Activated B cell treated with CpG ODN at 0.5 μM for 24 hours (primary cell): Measurements from ENCODE around the gene TMEM131L. TPM values are rescaled to one million over a fixed set of nuclear protein-coding genes. Genes with fewer than 3 reads are reported as not detected.
"Not testable (repeated sequence)": the region's sequence is repeated elsewhere in the genome, so short reads cannot be mapped to it uniquely, and the experiment has no call there.

Source experiments
- ATAC-seq: fragments of 200-7000 bp; cut with Tn5 transposase; one replicate; pipeline ENCODE4 v1.10.0; 2021; ENCODE audit warnings: low read depth, mild to moderate bottlenecking, moderate library complexity
- CTCF ChIA-PET: fragments of 350-600 bp; sonication (Branson Sonifier 250); formaldehyde crosslinking; loops from one replicate; lab custom pipeline; 2021; ENCODE audit warnings: antibody characterized with exemption; lab: Charles Lee
- POLR2A ChIA-PET: fragments of 350-600 bp; sonication (Branson Sonifier 250); formaldehyde crosslinking; loops from one replicate; lab custom pipeline; 2021; ENCODE audit warnings: antibody characterized with exemption; lab: Charles Lee
- DNase-seq: peaks from one replicate; pipeline ENCODE4 v3.0.0; 2022
- H3K27ac Mint-ChIP-seq: one replicate; pipeline ENCODE4 v1.8.0; 2020; ENCODE audit warnings: mixed read lengths
- H3K27me3 Mint-ChIP-seq: one replicate; pipeline ENCODE4 v1.8.0; 2021; ENCODE audit warnings: mixed read lengths
- H3K36me3 Mint-ChIP-seq: one replicate; pipeline ENCODE4 v1.8.0; 2021; ENCODE audit warnings: low read depth, mixed read lengths
- H3K4me1 Mint-ChIP-seq: one replicate; pipeline ENCODE4 v1.8.0; 2021; ENCODE audit warnings: mixed read lengths
- H3K4me3 Mint-ChIP-seq: one replicate; pipeline ENCODE4 v1.8.0; 2020; ENCODE audit warnings: mild to moderate bottlenecking, mixed read lengths
- H3K9me3 Mint-ChIP-seq: one replicate; pipeline ENCODE4 v1.8.0; 2020; ENCODE audit warnings: mixed read lengths
- intact Hi-C: fragments of 100-400 bp; cut with micrococcal nuclease; formaldehyde crosslinking; loops from one replicate; pipeline ENCODE4 v1.15.1; 2024
- total RNA-seq: library from RNA; stranded (reverse); gene quantifications from 2 replicates; pipeline ENCODE4 v1.2.3, GENCODE V29; 2022
- TF ChIP-seq, protein P1 (sequence below): fragments of 200-600 bp; IDR thresholded peaks from one replicate; pipeline ENCODE4 v1.8.0; 2022; ENCODE audit warnings: antibody characterized with exemption, mild to moderate bottlenecking

Gene TMEM131L
- total RNA-seq, 1 donor from 2014 or later: 193 TPM

DNA sequence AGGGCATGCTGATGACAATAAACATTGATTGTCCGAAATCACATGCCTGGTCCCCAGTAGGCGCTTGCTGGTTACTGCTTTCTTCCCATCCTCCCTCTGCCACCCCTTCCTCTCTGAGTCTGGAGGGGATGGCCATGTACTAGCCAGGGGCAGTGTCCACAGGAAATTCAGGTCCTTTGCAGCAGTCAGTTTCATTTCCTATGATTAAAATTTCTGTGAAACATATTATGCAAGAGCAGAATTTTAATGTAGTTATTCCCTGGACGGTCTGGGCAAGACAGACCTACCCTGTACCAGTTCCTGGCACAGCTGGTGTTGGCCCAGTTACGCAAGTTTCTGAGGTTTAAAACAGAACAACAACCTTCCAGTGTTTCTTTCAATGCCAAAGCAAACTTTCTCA lies 189.8 kb downstream of the TMEM131L start:
- ATAC-seq (no peak), DNase-seq (no peak)
- Mint-ChIP-seq H3K27me3 (peaks cover 11% of the 10 kb centered on the region), H3K27ac (no peak overlapping the region), H3K4me3 (no peak overlapping the region), H3K4me1 (peaks cover 15% of the 10 kb centered on the region), H3K9me3 (no peaks in the 10 kb centered on the region), H3K36me3 (no peaks in the 10 kb centered on the region)
- POLR2A ChIA-PET: no interaction called here
- CTCF ChIA-PET: no interaction called here
- intact Hi-C loops: no loop called here
- TF ChIP-seq, protein P1, sequence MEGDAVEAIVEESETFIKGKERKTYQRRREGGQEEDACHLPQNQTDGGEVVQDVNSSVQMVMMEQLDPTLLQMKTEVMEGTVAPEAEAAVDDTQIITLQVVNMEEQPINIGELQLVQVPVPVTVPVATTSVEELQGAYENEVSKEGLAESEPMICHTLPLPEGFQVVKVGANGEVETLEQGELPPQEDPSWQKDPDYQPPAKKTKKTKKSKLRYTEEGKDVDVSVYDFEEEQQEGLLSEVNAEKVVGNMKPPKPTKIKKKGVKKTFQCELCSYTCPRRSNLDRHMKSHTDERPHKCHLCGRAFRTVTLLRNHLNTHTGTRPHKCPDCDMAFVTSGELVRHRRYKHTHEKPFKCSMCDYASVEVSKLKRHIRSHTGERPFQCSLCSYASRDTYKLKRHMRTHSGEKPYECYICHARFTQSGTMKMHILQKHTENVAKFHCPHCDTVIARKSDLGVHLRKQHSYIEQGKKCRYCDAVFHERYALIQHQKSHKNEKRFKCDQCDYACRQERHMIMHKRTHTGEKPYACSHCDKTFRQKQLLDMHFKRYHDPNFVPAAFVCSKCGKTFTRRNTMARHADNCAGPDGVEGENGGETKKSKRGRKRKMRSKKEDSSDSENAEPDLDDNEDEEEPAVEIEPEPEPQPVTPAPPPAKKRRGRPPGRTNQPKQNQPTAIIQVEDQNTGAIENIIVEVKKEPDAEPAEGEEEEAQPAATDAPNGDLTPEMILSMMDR: no peak

DNA sequence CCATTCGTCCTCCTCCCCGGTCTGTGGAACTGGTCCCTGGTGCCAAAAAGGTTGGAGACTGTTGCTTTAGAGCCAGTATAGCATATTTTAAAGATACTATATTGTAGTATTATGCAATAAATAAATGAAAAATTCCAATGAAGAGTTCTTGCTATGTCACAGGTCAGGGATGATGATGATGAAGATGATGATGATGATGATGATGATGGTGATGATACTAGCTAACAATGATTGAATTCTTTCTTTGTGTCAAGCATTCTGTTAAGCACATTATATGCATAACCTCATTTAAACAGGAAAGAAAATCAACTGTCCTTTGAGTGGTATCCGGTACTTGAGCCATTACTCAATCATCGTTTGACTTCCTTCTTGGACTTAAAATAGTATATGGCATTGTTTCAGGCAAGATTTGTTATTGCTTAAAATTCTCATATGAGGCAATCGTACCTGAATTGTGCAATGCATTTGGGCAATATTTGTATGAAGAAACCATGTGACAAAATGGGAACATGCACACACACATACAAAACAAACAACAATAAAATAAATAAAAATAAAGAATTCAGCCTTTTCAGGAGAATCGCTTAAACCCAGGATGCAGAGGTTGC lies 195.2 kb downstream of the TMEM131L start:
- H3K9me3 Mint-ChIP-seq: peaks cover 6% of the 10 kb centered on the region

DNA sequence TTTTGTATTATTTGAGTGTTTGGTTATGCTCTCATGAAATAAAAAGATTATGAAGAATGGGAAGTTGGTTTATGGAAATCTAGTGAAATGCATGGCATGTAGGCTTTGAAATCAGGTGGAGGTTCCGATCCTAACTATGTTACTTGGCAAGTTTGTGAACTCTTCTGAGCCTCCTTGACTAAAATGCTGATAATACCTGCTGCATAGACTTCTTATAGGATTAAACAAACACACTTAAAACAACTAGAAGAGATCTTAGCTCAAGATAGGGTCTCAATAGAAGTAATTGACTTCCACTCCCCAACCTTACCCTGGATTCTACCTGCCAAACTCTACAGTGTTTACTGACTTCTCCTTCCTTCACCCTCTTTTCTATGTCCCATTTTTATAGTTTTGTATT lies 195.7 kb downstream of the TMEM131L start:
- TF ChIP-seq, protein P1: no peak
- no peaks in the 10 kb centered on the region for H3K36me3 Mint-ChIP-seq
- ATAC-seq (no peak), DNase-seq (no peak)
- intact Hi-C loops: no loop called here
- no peaks in the 10 kb centered on the region for H3K4me1 Mint-ChIP-seq
- POLR2A ChIA-PET: no interaction called here
- no peak overlapping the region for H3K27ac Mint-ChIP-seq
- H3K27me3 Mint-ChIP-seq: peaks cover 8% of the 10 kb centered on the region
- CTCF ChIA-PET: no interaction called here
- H3K4me3 Mint-ChIP-seq: no peak overlapping the region
- H3K9me3 Mint-ChIP-seq: peaks cover 6% of the 10 kb centered on the region

More for the DNA sequence above, 195.2 kb downstream of the TMEM131L start:
- Mint-ChIP-seq H3K27ac (no peak overlapping the region), H3K36me3 (no peaks in the 10 kb centered on the region), H3K27me3 (peaks cover 10% of the 10 kb centered on the region), H3K4me1 (no peaks in the 10 kb centered on the region), H3K4me3 (no peak overlapping the region)
- POLR2A ChIA-PET: no interaction called here
- CTCF ChIA-PET: no interaction called here
- ATAC-seq: no peak
- intact Hi-C loops: no loop called here
- no peak for DNase-seq
- TF ChIP-seq, protein P1: no peak

DNA sequence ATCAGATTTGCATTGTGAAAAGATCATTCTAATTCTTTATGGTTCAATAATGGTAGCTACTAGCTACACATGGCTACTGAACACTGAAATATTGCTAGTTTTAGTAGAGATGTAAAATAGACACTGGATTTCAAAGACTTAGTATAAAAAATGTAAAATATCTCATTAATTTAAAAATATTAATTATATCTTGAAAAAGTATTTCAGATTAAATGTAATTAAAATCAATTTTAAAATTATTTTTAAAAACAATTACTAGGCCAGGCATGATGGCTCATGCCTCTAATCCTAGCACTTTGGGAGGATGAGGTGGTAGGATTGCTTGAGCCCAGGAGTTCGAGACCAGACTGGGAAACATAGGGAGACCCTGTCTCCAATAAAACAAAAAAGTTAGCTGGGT lies 197.5 kb downstream of the TMEM131L start:
- POLR2A ChIA-PET: no interaction called here
- no peak overlapping the region for H3K27ac Mint-ChIP-seq
- intact Hi-C loops: no loop called here
- ATAC-seq: no peak
- no peaks in the 10 kb centered on the region for H3K36me3 Mint-ChIP-seq
- H3K4me3 Mint-ChIP-seq: no peak overlapping the region
- CTCF ChIA-PET: no interaction called here
- H3K9me3 Mint-ChIP-seq: peaks cover 6% of the 10 kb centered on the region
- TF ChIP-seq, protein P1: no peak
- H3K4me1 Mint-ChIP-seq: no peaks in the 10 kb centered on the region
- peaks cover 11% of the 10 kb centered on the region for H3K27me3 Mint-ChIP-seq
- DNase-seq: no peak

DNA sequence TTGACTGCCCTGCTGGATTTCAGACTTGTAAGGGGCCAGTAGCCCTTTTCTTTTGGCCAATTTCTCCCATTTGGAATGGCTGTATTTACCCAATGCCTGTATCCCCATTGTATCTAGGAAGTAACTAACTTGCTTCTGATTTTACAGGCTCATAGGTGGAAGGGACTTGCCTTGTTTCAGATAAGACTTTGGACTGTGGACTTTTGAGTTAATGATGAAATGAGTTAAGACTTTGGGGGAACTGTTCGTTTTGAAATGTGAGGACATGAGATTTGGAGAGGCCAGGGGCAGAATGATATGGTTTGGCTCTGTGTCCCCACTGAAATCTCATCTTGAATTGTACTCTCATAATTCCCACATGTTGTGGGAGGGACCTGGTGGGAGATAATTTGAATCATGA lies 200.3 kb downstream of the TMEM131L start:
- POLR2A ChIA-PET, H3K36me3 Mint-ChIP-seq, H3K27ac Mint-ChIP-seq, intact Hi-C loops, CTCF ChIA-PET, H3K4me3 Mint-ChIP-seq, H3K4me1 Mint-ChIP-seq, DNase-seq, H3K9me3 Mint-ChIP-seq, ATAC-seq: not testable (repeated sequence)
- peaks cover 16% of the 10 kb centered on the region for H3K27me3 Mint-ChIP-seq

DNA sequence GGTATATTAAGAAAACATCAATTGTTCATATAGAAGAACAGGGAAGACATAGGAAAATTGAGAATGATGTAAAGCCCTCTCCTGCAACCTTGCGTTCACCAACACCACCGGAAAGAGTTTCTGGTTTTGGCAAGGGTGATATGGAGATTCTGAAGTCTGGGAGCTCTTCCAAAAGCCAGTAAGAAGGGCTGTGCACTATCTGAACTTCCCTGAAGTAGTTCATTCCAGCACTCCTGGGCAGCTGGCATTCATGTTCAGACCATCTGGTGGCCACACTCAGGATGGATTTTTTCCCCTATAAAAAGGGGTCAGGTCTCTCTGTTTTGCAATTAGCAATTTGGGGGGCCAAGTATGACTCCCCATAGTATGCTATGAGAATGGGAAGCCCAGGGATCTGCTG lies 202.5 kb downstream of the TMEM131L start:
- Mint-ChIP-seq H3K4me3 (no peak overlapping the region), H3K27me3 (peaks cover 19% of the 10 kb centered on the region), H3K27ac (no peak overlapping the region), H3K4me1 (no peaks in the 10 kb centered on the region), H3K9me3 (peaks cover 7% of the 10 kb centered on the region), H3K36me3 (no peaks in the 10 kb centered on the region)
- TF ChIP-seq, protein P1: no peak
- no peak for ATAC-seq
- ChIA-PET CTCF (no interaction called here), POLR2A (no interaction called here)
- intact Hi-C loops: no loop called here
- no peak for DNase-seq
